ENCODE measurements around the gene ZNF71.
"Not testable (repeated sequence)": the region's sequence is repeated elsewhere in the genome, so short reads cannot be mapped to it uniquely, and the experiment has no call there.

ZNF71 gene

DNA sequence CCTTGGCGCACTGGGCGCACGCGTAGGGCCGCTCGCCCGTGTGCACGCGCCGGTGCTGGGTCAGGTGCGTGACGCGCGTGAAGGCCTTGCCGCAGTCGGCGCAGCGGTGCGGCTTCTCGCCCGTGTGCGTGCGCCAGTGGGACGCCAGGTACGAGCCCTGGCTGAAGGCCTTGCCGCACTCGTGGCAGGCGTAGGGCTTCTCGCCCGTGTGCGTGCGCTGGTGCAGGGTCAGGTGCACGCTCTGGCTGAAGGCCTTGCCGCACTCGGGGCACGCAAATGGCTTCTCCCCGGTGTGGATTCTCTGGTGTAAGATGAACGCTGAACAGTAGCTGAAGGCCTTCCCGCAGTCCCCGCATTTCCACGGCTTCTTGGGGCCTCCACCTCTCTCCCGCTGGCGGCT lies 69.4 kb downstream of the ZNF71 start:
- DNase-seq (ENCODE audit: low read depth) = no peak

DNA sequence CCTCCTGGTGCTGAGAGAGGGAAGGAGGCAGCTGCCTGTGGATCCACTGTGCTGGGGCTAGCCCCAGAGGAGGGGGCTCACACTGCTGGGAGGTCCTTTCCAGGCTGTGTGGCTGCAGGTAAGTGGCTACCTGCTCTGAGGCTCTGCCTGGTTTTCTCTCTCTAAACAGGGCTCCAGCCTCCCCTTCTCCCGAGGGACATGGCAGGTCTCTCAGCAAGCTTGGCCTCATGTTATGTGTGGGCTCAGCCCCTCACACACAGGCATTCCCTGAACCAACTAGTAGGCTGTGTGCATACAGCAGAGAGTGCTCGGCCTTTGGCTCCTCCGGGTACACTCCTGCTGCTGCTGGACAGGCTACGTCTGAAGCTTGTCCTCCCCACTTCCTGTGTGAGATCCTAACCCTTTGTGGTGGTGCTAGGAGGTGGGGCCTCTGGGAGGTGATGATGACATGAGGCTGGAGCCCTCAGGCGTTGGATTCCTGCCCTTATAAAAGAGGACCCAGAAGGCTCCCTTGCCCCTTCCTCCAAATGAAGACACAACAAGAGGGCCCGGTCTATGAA lies 72.3 kb downstream of the ZNF71 start:
- TF ChIP-seq, protein P1, sequence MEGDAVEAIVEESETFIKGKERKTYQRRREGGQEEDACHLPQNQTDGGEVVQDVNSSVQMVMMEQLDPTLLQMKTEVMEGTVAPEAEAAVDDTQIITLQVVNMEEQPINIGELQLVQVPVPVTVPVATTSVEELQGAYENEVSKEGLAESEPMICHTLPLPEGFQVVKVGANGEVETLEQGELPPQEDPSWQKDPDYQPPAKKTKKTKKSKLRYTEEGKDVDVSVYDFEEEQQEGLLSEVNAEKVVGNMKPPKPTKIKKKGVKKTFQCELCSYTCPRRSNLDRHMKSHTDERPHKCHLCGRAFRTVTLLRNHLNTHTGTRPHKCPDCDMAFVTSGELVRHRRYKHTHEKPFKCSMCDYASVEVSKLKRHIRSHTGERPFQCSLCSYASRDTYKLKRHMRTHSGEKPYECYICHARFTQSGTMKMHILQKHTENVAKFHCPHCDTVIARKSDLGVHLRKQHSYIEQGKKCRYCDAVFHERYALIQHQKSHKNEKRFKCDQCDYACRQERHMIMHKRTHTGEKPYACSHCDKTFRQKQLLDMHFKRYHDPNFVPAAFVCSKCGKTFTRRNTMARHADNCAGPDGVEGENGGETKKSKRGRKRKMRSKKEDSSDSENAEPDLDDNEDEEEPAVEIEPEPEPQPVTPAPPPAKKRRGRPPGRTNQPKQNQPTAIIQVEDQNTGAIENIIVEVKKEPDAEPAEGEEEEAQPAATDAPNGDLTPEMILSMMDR (conservative IDR thresholded peaks at IDR 0.05; ENCODE audit: low read depth, low read length) = no peak
- no peak overlapping the region for H3K4me3 ChIP-seq (ENCODE audit: low read depth, low read length)
- no peak for DNase-seq (ENCODE audit: low read depth)

More for the DNA sequence above, 69.4 kb downstream of the ZNF71 start:
- TF ChIP-seq, protein P1 (conservative IDR thresholded peaks at IDR 0.05; ENCODE audit: low read depth, low read length) = no peak
- no peak overlapping the region for H3K4me3 ChIP-seq (ENCODE audit: low read depth, low read length)

DNA sequence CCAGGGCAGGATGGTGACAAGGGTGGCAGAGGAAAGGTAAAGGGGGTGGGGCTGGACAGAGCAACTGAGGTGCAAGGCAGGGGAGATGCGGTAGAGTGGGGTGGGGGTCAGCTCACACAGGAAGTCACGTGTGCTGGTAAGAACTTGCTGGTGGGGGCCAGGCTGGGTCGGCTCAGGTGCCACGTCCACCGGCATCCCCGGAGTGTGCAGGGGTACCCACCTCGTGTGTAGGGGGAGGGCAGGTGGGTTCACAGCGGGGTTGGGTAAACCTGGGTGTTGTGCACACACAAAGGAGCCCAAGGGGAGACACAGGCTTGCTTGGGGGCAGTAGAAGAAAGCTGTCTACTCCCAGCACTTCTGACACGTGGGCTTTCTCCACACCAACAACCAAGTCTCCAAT lies 73.6 kb downstream of the ZNF71 start:
- TF ChIP-seq, protein P1 (conservative IDR thresholded peaks at IDR 0.05; ENCODE audit: low read depth, low read length) = no peak
- DNase-seq (ENCODE audit: low read depth) = no peak
- H3K4me3 ChIP-seq (ENCODE audit: low read depth, low read length) = no peak overlapping the region

DNA sequence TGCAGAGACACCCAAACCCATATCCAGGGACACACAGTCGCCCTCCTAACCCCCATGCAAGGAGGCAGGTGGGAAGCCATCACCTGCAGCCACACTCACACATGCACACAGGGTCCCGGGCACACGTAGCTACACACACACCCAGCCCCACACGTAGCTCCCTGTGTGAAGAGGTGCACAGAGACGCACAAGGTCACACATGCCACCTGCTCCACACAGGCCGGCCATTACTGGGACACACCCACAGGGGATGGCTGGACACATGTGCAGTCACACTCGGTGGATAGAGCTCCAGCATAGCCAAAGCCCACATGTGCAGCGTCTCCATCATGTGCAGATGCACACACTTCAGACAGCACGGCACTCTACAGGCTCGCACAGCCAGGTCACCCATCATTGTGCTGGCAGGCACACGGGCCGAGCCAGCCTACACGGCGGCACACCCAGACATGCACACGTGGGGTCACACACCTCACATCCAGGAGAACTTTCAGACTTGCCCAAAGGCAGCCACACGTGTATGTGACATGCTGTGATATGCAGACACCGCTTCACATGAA lies 75.4 kb downstream of the ZNF71 start:
- DNase-seq (ENCODE audit: low read depth) = no peak
- no peak overlapping the region for H3K4me3 ChIP-seq (ENCODE audit: low read depth, low read length)
- TF ChIP-seq, protein P1 (conservative IDR thresholded peaks at IDR 0.05; ENCODE audit: low read depth, low read length) = no peak

DNA sequence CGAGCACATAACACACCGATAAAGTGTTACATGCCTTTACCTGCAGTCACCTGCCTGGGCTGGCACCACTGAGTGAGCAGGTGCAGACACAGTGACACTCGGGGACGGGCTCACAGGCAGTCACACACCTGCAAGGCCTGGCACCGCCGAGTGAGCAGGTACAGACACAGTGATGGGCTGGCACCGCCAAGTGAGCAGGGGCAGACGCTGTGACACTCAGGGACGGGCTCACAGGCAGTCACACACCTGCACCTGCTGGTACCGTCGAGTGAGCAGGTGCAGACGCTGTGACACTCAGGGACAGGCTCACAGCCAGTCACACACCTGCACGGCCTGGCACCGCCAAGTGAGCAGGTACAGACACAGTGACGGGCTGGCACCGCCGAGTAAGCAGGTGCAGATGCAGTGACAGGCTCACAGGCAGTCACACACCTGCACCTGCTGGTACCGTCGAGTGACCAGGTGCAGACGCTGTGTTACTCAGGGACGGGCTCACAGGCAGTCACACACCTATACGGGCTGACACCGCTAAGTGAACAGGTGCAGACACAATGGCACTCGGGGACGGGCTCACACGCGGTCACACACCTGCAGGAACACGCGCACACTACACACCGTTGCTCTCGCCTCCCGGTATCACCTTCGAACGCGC lies 76.0 kb downstream of the ZNF71 start:
- TF ChIP-seq, protein P1 (conservative IDR thresholded peaks at IDR 0.05; ENCODE audit: low read depth, low read length) = no peak
- peak overlapping the region; percentile 13 for H3K4me3 ChIP-seq (ENCODE audit: low read depth, low read length)
- DNase-seq (ENCODE audit: low read depth) = no peak

DNA sequence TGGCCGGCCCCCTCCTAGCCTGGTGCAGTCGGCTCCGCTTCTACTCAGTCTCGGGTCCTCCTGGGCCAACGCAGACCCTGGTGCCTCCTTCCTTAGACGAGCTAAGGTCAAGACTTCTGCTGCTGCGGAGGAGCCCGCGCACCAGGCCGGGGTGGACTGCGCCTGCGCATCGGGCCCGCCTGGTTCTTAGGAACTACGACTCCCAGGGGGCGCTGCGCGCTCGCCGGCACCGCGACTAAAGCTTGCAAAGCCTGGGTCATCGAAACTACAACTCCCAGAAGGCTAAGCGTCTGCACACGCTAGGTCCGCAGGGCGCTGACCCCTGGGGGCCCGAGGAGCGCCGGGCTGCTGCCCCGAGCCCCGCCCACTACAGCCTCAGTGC lies 76.5 kb downstream of the ZNF71 start, which contains the start of gene ZNF835:
Gene ZNF835, minus strand, starts transcription at position 145 of the 382 bp plus-strand sequence. CDS start 6,559 bp downstream, outside the sequence.
- DNase-seq (ENCODE audit: low read depth) = peak; percentile 38
- TF ChIP-seq, protein P1 (conservative IDR thresholded peaks at IDR 0.05; ENCODE audit: low read depth, low read length) = no peak
- H3K4me3 ChIP-seq (ENCODE audit: low read depth, low read length) = peak within 1 kb of the TSS; percentile 22

DNA sequence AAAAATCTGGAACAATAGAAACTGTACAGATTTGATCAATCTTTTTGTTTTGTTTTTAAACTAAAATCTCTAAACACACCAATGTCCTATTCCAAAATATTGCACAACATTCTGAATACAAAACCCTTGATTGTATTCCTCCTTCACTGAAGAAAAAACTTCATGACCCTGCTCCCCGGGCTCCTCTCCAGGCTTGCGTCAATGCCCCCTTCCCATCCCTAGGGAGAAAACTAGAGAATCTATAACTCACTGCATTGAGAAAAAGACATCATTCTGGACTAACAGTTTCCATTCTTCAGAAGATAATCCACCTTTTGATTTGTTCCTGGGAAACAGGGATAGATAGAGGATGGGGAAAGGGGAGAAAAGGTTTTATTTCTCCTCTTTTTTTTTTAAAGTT lies 77.5 kb downstream of the ZNF71 start:
- H3K4me3 ChIP-seq (ENCODE audit: low read depth, low read length); DNase-seq (ENCODE audit: low read depth): not testable (repeated sequence)
